Left cardiac atrium (tissue), 4 donors: ENCODE results near the gene PARD6A. TPM values are rescaled to one million over a fixed set of nuclear protein-coding genes. Genes with fewer than 3 reads are reported as not detected.
"Not testable (repeated sequence)": the region's sequence is repeated elsewhere in the genome, so short reads cannot be mapped to it uniquely, and the experiment has no call there.

ENCODE experiments used
- ATAC-seq, 2 donors: fragments of 200-7000 bp; cut with Tn5 transposase; one replicate each; pipeline ENCODE4 v1.9.1; 2020; ENCODE audit warnings: mild to moderate bottlenecking in 2 of 2, moderate library complexity in 2 of 2
- DNase-seq: peaks from one replicate; pipeline ENCODE4 v3.0.0-alpha.2; 2020
- intact Hi-C, 2 donors: fragments of 100-400 bp; cut with DNase I; formaldehyde crosslinking; loops; one replicate each; pipeline versions ENCODE4 v1.14.1 to v1.15.1; 2022 to 2023
- total RNA-seq, 2 donors: library from RNA; stranded (reverse); fragmentation: NEBNext Ultra II Directional; extraction: Animal tissue kit (Norgen Biotek cat#: 25700); gene quantifications; one replicate each; pipeline ENCODE4 v1.2.1, GENCODE V29; 2021
- donor health status: DM: no; HTN: yes; CAD: no.
- donor health status: DM: no; HTN: yes; CAD: no; lungs with severe emphysema.
- donor health status: DM: yes; HTN: yes; CAD: no.
- donor health status: Dilated cardiomyopathy.

PARD6A gene
- total RNA-seq, 2 donors from 2014 or later, result 2.5 to 4.8 TPM

DNA sequence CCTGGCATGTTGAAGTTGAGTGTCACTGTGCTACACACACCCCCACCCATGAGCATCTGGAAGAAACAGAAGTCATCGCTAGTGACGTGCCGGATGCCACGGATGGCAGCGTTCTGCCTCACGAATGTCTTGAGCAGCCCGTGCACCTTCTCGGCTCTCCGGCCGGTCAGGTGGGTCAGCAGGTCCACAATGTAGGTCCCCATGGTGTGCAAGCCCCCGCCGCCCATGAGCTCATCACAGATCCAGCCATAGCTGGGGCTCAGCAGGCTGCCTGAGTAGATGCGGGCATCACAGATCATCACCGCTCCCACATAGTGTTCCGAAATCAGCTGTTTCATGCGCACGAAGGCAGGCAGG is 14.8 kb downstream of the PARD6A start:
- ATAC-seq (no peak), DNase-seq (no peak)
- intact Hi-C loops, result loop anchor here (10.0 kb wide), 2 partner anchors 139 to 249 kb away; no protein-coding TSS in a partner anchor

- DNase-seq, result no peak
- intact Hi-C loops, result loop anchor here (10.0 kb wide), 2 partner anchors 139 to 249 kb away; no protein-coding TSS in a partner anchor
- ATAC-seq, result no peak
Observed at GRCh38 chr16:67675999-67676398, 15.2 kb downstream of the PARD6A start.

DNA sequence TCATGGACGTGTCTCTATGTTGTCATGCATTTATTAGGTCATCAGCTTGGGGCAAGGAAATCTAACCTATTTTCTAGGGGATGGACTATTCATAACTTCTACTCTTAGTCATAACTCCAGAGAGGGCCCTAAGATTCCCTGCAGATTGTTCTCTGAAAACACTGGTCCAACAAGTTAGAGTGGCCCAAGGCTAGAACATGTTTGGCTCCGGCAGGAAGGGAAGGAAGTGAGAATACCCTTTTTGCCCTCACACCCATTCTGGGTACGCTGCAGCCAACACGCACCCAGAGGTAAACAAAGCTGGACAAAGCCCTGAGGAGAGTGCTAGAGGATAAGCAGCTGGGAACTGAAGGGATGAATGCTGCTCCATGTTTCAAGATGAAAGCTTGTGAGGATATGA is 15.8 kb downstream of the PARD6A start:
- DNase-seq, result no peak
- intact Hi-C loops, result loop anchor here (10.0 kb wide), 2 partner anchors 138 to 248 kb away; no protein-coding TSS in a partner anchor
- ATAC-seq, result no peak

DNA sequence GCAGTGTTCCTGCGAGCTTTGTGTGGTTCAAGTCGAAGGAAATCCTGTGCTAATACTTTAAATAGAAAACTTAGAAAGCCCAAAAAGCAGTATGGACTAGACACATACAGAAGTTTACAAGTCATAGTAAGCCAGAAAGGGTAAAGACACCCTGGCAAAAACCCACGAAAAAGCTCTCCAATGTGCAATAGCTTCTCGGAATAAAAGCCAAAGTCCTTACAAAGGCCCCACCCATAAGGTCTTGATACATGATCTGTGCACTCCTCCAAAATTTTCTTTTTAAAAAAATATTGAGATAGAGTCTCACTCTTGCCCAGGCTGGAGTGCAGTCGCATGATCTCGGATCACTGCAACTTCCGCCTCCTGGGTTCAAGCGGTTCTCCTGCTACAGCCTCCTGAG is 16.2 kb downstream of the PARD6A start:
- DNase-seq, result no peak
- intact Hi-C loops, result loop anchor here (10.0 kb wide), 2 partner anchors 138 to 248 kb away; no protein-coding TSS in a partner anchor
- ATAC-seq, result no peak

DNA sequence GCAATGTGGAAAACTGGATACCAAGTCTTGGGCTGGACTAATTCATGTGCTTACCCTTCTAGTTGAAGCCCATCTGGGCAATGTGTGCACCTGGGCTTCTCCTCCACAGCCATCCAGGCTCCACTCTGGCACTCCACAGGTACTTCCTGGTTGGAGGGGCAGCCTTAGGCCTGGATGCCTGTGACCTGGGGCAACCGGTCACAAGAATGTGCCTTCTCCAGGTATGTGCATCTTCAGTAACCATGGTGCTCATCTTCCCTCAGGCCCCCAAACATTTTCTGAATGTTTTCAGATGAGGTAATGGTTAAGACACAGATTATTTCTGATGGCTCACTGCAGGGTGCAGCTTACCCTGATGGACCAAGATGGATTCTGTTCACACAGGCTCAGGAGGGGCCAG is 17.0 kb downstream of the PARD6A start:
- no peak for DNase-seq
- intact Hi-C loops, result loop anchor here (10.0 kb wide), 2 partner anchors 137 to 247 kb away; no protein-coding TSS in a partner anchor
- no peak for ATAC-seq

DNA sequence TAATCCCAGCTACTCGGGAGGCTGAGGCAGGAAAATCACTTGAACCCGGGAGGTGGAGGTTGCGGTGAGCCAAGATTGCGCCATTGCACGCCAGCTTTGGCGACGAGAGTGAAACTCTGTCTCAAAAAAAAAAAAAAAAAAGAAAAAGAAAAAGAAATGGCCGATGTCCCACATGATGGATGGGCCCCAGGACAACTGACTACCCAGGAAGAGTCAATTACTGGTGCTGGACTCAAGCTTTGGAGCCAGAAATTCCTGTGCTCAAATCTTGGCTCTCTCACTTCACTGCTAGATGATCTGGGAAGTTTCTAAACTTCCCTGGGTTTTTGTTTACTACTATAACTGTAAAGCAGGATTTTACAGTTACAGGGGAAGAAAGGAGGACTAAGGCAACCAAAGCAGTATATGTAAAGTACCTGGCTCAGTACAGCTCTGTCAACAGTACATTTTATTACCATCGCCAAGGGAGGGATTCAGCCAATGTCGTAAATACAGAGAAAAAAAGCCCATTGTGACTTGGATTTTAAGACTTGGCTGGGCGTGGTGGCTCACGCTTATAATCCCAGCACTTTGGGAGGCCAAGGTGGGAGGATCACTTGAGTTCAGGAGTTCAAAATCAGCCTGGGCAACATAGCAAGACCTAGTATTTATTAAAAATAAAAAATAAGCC is 17.7 kb downstream of the PARD6A start:
- no peak for ATAC-seq
- intact Hi-C loops, result loop anchor here (10.0 kb wide), 2 partner anchors 136 to 246 kb away; no protein-coding TSS in a partner anchor
- no peak for DNase-seq

- intact Hi-C loops, result loop anchor here (10.0 kb wide), 2 partner anchors 135 to 245 kb away; no protein-coding TSS in a partner anchor
- ATAC-seq (no peak), DNase-seq (no peak)
Observed at GRCh38 chr16:67679935-67680897, 19.5 kb downstream of the PARD6A start.

DNA sequence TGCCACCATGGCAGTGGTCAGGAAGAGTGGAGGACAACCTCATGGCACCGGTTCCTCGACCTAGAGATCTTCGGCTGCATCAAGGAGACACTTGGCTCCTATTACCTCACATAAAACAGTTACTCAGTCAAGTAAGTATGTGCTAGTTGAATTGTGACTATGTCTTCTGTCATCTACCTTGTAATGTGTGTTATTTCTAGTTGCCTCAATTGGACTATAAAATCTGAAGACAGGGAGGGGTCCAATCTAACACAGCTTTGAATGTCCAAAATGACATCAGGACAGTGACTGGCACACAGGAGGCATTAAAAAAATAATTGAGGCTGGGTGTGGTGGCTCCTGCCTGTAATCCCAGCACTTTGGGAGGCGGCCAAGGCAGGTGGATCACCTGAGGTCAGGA is 23.0 kb downstream of the PARD6A start:
- intact Hi-C loops, result no loop called here
- DNase-seq (no peak), ATAC-seq (no peak)

DNA sequence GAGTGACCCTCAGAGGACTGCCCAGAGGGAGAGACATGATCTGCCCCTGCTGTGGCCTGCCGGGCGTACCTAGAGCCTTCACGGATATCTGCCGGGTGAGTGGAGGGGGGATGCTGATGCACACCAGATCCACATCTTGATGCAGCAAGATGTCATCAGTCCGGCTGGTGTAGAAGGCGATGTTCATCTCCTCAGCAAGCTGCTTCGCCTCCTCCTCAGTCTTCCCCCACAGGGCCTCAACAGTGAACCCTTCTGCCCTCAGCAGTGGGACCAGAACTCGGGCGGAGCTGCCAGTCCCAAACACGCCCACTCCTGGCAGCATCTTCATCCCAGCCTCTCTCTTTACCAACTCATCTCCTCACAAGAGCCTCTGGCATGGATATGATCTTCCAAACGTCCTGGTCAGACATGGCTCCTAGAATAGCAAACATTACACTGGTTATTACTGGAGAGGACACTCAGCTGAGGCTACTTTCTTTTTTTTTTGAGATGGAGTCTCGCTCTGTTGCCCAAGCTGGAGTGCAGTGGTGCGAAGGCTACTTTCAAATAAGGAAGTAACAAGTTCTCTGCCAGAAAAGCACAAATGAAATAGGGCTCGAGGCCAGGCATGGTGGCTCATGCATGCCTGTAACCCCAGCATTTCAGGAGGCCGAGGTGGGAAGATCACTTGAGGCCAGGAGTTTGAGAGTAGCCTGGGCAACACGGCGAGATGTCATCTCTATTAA is 24.8 kb downstream of the PARD6A start:
- ATAC-seq (no peak), DNase-seq (no peak)
- intact Hi-C loops, result no loop called here

DNA sequence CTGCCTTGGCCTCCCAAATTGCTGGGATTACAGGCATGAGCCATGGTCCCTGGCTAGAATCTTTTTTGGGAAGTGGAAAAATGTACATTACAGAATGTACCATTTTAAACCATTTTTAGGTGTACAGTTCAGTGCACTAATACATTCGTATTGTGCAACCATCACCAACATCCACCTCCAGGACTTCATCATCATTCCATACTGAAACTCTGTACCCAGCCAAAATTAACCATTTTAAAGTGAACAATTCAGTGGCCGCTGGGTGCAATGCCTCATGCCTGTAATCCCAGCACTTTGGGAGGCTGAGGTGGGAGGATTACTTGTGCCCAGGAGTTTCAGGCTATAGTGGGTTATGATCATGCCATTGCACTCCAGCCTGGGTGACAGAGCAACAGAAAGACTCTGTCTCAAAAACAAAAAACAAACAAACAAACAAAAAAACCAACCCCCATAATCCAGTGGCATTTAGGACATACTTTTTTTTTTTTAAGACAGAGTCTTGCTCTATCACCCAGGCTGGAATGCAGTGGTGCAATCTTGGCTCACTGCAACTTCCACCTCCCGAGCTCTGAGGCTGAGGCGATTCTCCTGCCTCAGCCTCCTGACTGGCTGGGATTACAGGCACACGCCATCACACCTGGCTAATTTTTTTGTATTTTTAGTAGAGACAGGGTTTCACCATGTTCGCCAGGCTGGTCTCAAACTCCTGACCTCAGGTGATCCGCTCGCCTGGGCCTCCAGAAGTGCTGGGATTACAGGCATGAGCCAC is 32.9 kb downstream of the PARD6A start:
- DNase-seq, ATAC-seq, intact Hi-C loops: not testable (repeated sequence)

DNA sequence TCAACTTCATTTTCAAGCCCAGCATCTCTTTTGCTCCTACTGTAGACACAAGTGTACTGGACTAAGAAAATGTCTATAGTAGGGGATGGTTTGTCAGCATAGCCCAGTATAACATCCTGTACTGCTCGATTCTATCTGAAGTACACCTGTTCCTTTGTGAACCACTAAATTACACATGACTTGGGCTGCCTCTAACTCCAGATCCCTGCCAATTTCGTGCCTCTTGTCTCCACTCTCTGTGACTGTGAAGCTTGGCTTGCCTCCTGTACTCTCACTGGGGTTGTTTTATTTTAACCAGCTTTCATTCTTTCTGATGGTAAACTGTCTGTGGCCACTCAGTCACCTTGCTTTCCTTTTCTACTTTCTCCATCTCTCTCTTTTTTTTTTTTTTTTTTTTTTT is 33.9 kb downstream of the PARD6A start:
- intact Hi-C loops, result no loop called here
- DNase-seq (no peak), ATAC-seq (no peak)

DNA sequence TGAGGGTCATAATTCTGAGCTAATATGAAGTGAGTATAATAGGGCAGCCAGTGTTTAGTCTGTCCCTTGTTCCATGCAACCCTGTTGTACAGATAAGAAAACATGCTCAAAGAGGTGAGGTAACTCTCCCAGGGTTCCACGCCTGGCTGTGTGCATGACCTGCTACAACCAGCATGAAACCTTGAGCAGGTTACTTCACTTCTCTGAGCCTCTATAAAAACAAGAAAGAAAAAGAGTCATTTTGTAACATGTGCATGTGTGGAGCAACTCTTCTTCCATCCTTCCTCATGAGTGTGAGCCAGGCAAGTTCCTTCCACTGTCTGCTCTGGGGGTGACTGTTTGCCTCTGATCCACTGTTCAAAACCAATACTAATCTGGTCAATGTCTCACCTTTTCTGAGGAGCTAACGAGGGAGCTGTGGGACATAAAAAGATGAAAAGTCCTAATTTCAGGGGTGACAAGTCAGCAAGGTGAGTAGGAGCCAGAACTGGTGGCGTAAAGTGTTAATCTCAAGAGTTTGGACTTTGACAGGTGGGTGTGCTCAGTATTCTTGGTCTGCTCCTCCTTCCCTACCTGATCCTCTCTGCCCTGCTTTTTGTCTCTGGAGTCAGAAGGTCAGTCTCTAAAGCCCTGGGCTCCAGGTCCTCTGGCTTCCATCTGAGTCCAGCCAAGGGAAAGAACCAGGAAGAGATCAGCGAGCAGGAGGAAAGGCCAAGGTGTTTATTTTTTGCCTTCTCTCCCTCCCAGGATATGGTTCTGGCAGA is 36.8 kb downstream of the PARD6A start:
- intact Hi-C loops, result no loop called here
- DNase-seq (no peak), ATAC-seq (no peak)

- DNase-seq (no peak), ATAC-seq (no peak)
- intact Hi-C loops, result no loop called here
Observed at GRCh38 chr16:67699265-67699664, 38.5 kb downstream of the PARD6A start.

DNA sequence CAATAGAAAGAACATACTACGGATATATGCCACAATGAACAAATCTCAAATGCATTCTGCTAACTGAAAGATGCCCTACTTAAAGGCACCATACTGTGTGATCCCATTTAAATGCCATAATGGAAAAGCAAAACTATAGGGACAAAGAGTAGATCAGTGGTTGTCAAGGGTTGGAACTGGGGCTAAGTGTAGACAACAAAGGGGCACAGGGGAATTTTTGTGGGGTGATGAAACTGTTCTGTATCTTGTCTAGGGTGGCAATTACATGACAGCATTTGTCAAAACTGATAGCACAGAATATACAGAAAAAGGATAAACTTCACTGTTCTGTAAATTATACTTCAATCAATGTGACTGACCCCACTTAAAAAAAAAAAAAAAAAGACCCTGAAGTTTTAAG is 40.7 kb downstream of the PARD6A start:
- intact Hi-C loops, result no loop called here

GRCh38 chr16:67702130-67702529 is 41.4 kb downstream of the PARD6A start:
- DNase-seq, result no peak
- intact Hi-C loops, result no loop called here
- no peak for ATAC-seq

More for the DNA sequence above, 40.7 kb downstream of the PARD6A start:
- DNase-seq (no peak), ATAC-seq (no peak)

DNA sequence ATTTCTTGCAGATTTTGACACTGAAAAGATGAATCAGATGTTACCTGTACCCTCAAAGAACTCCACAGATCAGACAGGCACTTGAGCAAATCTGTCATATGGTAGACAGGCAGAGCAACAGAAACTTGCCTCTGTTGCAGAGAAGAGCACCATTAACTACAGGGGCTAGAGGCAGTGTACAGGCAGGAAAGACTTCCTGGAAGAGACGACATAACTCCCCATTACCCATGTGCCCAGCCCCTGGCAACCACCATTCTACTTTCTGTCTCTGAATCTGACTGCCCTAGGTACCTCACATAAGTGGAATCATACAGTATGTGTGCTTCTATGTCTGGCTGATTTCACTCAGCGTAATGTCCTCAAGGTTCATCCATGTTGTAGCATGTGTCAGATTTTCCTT is 42.9 kb downstream of the PARD6A start:
- DNase-seq (no peak), ATAC-seq (no peak)
- intact Hi-C loops, result no loop called here

DNA sequence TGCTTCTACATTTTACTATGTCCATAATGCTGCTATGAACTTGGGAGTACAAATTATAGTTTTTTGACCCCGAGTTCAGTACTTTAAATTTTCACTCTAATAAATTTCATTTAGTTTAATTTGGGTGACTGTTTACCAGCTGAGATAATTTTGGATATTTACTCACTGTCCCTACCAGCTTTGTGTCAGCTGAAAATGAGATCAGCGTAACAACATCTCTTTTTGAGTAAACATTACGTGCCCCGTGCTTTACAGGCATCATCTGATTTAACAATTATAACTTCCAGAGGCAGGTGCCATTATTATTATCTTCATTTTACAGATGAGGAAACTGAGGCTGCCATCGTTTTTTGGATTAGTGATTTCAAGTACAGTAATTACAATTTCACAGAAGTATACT is 43.4 kb downstream of the PARD6A start:
- ATAC-seq, result no peak
- intact Hi-C loops, result no loop called here
- DNase-seq, result no peak

- DNase-seq (no peak), ATAC-seq (no peak)
- intact Hi-C loops, result no loop called here
Observed at GRCh38 chr16:67707210-67707609, 46.5 kb downstream of the PARD6A start.
